ENCODE results near the gene MEIOSIN.
"Not testable (repeated sequence)": the region's sequence is repeated elsewhere in the genome, so short reads cannot be mapped to it uniquely, and the experiment has no call there.

Gene MEIOSIN

DNA sequence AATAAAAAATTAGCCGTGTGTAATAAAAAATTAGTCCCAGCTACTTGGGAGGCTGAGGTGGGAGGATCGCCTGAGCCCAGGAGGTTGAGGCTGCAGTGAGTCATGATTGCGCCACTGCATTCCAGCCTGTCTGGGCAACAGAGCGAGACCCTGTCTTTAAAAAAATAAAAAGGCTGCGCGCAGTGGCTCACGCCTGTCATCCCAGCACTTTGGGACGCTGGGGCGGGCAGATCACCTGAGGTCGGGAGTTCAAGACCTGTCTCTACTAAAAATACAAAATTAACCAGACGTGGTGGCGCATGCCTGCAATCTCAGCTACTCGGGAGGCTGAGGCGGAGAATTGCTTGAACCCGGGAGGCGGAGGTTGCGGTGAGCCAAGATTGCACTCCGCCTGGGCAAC is 4.6 kb upstream of the MEIOSIN start:
- DNase-seq, result not testable (repeated sequence)

DNA sequence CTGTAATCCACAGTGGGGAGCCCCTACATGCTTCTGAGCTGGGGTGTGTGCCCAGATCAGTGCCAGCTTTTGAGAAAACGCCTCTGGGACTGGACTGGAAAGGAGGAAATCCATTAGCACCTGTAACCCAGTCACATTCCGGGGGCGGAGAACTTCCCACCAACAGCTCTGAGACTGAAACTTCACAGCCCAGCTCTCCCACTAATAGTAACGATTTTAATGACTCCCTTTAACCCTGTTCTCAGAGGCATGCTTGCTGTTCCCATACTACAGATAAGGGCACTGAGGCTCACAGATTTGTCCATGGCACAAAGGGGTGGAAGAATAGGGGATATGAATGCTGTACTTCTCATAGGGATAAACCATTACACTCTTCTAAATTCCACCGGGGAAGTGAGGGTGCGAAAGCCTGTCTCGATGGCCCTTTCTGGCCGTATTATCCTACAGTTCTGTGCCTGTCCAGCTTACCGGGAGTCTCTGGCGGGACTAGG is 3.4 kb upstream of the MEIOSIN start:
- no peak for DNase-seq

DNA sequence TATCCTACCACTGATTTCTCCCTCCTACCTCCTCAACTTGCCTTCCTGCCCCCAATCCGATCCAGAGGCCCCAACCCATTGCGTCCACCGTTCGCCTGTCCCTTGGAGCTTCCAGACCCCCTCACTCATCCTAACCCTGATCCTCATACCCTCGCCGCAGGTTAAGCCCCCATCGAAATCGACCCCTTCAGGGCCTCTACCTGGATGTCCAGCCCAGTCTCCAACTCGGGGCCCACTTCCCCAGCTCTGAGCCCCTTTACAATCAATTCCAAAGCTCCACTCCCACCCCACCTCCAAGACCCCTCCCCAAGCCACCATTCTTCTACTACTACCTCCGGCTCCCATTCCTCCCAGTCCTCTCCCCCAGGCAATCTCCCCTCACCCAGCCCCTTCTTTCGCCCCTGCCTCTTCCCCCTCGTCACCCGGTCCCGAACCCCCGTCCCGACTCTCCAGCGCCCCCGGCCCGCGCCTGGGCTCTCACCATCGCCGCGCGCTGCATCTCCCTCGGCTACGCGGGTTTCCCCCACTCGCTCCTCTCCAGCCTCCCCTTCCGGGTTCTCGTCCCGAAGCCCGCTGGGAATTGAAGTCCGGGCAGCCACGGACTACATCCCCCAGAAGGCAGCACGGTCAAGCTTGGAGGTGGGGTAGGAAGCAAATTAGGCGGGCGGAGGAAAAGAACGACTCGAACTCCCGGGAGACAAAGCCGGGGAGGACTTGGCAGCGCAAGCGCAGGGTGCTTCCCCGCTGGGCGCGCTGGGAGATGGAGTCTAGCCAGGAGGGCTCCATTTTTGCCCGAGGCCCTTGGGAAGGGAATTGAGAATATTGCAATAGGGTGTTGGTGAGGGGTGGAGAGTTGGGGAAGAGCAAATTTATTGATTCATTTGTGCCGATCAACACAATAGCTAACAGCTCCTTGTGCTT is 2.6 kb upstream of the MEIOSIN start, which contains the start of gene FBXO46:
FBXO46 (minus strand) TSS at position 529 of the 921 bp plus-strand sequence. CDS start 17,401 bp downstream, outside the sequence.
- DNase-seq, result peak; percentile 96

DNA sequence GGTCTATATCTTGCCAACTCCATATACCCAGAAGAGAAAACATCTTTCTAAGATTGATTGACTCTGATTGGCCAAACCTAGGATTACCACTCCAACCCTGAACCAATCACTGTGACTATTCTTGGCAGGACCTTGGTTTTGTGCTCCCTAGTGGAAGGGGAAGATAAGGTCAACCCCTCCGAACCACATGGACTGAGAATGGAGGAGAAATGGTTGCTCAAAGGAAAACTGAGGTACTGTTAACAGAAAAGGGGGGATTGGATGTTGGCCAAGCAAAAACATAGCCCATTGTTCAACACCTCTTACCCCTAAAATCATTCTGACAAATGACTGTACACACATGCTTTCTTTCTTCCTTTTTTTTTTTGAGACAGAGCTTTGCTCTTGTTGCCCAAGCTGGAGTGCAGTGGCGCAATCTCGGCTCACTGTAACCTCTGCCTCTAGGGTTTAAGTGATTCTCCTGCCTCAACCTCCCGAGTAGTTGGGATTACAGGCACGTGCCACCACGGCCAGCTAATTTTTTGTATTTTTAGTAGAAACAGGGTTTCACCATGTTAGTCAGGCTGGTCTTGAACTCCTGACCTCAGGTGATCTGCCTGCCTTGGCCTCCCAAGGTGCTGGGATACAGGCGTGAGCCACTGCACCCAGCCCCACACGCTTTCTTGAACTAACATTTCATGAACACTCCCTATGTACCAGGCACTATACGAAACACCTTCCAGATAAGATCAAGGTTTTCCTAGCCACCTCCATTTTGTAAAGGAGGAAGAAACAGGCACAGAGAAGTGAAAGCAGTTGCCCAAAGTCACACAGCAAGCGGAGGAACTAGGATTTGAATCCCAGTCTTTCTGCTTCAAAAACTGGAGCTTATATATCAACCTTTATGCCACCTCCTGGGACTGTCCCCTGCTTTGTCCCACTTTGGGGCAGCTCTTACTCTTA is 6.5 kb downstream of the MEIOSIN start:
- no peak for DNase-seq

DNA sequence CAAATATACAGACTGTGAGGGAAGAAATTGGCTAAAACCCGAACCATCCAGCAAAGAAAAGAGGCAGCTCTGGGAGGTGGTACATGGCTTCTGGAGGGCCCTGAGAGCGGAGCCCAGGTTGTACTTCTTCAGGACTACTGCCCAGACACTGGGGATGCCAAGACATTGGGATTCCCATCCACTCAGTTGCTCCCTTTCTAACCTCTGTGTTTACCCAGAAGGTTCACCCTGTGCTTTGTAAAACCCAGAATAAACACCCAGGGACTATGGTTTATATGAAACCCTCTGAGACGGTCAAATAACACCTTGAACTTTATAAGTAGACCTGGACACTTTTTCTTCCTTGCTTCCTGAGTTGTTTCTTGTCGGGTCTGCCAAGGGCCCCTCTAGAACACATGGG is 9.7 kb downstream of the MEIOSIN start:
- DNase-seq, result no peak

DNA sequence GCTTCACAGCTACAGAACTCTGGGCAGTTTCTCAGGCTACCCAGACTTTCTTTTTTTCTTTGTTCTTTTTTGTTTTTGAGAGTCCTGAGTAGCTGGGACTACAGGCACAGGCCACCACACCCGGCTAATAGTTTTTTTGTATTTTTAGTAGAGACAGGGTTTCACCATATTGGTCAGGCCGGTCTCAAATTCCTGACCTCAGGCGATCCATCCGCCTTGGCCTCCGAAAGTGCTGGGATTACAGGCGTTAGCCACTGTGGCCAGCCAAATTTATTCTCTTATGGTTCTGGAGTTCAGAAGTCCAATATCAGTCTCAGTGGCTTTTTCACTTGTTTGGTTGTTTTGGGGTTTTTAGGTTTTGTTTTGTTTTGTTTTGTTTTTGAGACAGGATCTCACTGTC is 12.4 kb downstream of the MEIOSIN start:
- no peak for DNase-seq

DNA sequence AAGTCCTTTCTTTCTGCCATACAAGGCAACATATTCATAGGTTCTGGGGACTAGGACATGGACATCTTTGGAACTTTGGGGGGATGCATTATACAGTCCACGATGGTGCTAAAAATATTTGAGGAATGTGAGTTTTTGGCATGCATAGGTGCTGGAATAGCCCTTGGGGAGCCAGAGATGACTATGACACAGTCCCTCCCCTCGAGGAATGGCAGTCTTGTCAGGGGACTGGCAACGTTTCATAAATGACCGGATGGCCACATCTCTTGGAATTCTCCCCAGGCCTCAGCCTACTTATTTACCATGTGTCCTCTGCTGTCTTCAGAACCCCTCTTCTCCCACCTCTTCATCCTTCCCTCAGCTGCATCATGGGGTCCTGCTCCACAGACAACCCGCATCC is 13.6 kb downstream of the MEIOSIN start:
- DNase-seq, result no peak

DNA sequence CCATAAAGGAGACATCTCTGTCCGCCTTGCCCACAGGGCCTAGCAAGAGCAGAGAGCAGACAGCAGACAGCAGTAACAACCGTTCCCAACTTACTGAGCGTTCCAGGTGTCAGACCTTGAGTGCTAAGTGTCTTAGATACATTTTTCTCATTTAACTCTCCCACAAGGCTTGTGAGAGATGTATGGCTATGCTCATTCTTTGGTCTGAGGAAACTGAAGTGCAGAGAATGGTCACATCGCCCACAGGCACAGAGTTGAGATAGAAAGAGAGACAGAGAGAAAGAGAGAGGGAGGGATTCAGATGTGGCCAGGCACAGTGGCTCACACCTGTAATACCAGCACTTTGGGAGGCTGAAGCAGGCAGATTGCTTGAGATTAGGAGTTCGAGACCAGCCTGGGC is 14.3 kb downstream of the MEIOSIN start:
- DNase-seq, result no peak

DNA sequence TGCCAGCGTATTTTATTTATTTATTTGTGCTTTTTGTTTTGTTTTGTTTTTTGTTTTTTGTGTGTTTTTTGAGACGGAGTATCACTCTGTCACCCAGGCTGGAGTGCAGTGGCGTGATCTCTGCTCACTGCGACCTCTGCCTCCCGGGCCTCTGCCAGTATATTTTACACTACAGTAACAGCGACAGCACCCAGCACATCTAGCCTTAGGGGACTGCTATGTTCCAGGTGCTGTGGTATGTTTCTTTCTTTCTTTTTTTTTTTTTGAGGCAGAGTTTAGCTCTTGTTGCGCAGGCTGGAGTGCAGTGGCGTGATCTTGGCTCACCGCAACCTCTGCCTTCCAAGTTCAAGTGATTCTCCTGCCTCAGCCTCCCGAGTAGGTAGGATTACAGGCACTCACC is 18.2 kb downstream of the MEIOSIN start:
- not testable (repeated sequence) for DNase-seq

DNA sequence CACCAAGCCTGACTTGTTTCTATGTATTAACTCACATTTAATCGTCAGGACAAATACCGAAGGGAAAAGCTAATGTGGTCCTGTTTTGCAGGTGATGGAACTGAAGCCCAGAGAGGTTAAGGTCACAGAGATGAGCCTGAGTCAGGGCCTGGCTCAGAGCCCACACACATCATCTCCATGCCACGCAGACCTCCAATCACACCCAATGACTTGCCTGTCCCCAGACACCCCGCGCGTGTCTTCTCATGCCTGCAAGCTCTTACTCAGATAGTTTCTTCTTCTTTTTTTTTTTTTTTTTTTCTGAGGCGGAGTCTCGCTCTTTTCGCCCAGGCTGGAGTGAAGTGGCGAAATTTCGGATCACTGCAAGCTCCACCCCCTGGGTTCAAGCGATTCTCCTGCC is 19.4 kb downstream of the MEIOSIN start:
- no peak for DNase-seq

DNA sequence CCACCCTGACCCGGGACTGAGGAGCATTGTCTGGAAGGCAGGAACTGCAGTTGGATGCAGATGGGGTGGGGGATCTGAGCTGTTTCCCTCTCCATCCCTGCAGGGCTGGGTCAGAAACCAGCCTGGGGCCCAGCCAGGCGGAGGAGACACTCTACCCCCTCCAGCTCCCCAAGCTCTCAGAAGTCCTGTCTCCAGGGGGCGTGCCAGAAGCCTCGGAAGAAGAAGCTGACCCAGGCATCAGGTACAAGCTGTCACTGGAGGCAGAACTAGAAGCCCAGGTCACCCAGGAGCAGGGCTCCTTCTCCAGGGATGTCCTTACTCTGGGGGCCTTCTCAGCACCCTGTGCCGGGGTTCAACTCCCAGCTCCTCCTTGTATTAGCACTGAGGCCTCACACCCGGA is 20.3 kb downstream of the MEIOSIN start:
- DNase-seq, result no peak

DNA sequence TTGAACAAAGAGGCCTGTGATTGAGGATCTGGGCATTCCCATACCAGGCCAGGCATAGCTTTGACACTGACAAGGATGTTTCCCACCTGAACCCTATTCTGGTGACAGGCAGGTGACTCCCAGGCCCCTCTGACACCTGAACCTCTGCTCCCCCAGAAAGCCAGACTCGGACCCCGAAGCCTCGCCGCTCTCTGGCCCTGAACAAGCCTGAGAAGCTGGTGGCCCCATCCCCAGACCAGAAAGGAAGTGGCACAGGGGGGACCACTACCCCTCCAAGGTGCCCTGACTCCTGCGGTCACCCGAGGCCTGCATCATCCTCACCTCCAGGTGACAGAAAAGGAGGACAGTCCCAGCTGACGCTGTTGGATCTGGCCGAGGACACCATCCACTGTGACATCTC is 21.1 kb downstream of the MEIOSIN start:
- no peak for DNase-seq

DNA sequence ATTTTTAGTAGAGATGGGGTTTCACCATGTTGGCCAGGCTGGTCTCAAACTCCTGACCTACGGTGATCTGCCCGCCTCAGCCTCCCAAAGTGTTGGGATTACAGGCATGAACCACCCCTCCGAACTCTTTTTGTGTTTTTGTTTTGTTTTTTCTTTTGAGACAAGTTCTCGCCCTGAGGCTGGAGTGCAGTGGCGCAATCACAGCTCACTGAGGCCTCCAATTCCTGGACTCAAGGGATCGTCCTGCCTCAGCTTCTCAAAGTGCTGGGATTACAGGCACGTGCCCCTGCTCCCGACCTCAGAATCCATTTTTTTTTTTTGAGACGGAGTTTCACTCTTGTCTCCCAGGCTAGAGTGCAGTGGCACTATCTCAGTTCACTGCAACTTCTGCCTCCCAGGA is 24.5 kb downstream of the MEIOSIN start:
- no peak for DNase-seq

DNA sequence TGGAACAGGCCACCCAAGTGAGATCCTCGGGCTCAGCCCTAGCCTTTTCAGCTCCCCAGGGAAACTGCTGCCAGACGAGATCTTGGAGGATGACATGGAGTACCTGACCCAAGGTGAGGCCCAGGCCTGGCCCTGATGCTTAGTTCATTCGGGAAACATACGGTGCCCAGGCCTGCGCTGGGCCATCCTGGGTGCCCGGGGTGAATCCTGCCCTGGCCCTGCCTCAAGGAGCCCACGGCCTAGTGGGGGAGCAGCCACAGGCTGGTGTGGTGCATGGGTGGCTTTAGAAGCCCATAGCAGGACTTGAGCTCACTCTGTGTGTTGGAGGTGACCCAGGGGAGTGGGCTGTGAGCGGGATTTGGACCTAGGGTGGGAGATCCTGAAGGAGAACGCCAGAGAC is 25.7 kb downstream of the MEIOSIN start:
- DNase-seq, result no peak

DNA sequence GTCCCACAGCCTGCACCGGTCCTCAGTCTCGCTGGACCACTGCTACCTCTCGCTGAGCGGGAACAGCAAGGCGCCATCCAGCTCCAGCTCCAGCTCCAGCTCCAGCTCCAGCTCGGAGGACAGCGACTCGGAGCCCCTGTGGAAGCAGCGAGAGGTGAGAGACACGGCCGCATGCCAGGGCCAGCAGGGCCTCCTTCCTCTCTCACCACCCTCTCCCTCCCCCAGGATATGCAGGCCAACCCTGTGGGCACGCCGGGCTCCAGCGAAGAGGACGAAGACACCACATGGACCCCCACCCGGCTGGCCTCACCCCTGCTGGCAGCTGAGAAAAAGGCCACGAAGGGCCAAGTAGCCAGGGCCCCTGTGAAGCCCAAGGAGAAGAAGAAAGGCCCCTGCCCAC is 28.5 kb downstream of the MEIOSIN start:
- DNase-seq, result no peak

DNA sequence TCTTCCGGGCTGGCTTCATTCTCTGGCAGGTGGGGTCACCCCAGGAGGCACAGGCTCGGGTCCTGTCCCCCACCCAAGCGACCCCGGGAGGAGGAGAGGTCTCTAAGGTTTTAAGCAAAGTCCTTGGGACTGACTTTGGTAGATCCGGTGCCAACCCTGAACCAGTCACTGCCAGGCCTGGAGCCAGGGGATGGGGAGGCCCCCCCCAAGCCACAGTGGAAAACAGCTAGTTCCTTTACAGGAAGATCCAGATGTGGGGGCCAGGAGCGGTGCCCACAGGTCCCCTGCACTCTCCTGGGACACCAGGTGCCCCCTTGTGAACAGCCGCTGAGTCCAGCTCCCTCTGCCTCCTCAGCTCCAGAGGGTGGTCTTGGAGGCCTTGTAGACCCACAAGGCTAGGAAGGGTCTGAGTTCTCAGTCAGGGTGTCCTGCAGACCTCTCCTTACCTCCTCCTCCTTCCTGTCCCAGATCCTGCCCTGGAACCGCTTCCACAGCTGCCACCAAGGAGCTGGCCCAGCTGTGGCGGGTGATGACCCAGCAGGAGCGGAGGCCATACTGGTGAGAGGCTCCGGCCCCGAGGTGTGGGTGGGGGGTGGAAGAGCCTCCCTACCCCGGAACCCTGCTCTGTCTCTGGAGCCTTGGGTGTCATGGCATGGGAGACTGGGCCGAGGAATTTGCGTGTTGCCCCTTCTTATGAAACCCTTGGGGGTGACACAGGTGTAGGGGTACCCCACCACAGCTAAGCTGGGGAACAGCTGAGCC is 29.8 kb downstream of the MEIOSIN start:
- no peak for DNase-seq

DNA sequence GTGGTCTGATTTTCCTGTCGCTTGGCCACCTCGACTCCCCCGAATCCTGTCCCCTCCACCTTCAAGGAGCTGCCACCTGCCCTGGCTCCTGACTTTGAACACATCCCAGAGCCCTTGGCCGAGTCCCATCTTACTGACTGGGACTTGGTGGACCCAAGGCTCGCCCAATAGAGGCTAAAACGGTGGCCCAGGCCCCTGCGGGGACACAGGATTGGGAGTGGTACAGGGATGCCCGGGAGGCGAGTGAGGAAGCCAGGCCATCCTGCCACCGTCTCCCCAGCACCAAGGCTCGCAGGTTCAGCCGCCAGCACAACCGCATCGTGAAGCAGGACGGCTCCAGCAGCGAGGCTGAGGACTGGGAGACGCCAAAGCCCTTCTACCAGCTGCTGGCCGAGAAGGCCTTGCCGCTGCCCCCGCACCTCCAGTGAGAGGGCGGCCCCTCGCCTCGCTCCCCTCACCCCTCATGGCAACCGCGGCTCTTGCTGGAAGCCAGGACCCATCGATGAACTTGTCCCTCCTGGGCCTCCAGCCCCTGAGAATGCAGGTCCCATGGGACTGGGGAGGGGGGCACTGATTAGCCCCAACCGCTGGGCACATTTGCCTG is 30.6 kb downstream of the MEIOSIN start:
- DNase-seq, result no peak

DNA sequence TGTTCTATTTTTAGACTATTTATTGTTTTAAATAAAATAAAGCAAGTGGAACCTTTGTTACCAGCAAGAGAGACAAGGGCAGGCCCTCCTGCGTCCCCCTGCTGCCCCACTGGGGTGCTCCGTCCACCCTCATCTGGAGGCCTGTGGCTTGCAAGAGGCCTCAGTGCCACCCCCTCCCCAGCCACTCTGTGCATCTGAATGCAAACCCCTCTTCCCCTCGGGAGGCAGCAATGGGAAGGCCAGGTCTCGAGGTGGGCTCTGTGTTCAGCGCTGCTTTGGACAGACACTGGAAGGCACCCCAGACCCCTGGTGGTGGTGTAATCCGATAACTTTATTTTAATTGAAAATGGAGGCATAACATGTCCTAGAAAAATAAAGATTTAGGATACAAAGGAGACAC is 31.2 kb downstream of the MEIOSIN start:
- no peak for DNase-seq

DNA sequence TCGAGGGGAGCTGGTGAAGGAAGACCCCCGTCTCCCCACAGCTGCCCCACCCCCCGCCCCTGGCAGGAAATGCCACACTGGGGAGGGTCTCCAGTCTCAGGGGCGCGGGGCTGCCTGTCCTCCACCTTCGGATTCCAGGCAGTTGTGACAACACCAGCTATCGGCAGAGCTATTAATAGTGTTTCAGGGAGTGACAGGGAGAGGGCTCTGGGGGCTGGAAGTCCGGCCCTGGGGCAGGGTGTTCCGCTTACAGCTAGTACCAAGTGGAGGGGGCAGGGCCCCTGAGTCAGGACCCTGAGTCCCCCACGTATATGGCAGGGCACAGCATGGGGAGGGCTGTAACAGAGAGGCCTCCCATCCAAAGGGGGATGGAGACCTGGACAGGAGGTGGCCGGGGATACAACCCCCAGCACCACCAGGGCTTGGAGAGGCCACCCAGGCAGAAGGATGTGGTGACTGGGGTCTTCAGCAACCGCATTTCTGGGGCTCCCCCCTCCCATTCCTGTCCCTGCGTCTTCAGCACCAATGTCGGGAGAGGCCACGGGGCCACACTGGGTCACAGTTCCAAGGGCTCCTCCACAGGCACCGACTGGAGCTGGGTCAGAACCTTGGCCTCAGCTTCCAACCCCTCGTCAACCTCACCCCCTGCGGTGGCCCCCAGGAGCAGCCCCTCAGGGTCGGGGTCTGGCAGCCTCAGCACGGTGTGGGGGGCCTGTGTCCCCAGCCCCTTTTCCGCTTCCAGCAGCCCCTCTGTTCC is 31.9 kb downstream of the MEIOSIN start:
- no peak for DNase-seq

DNA sequence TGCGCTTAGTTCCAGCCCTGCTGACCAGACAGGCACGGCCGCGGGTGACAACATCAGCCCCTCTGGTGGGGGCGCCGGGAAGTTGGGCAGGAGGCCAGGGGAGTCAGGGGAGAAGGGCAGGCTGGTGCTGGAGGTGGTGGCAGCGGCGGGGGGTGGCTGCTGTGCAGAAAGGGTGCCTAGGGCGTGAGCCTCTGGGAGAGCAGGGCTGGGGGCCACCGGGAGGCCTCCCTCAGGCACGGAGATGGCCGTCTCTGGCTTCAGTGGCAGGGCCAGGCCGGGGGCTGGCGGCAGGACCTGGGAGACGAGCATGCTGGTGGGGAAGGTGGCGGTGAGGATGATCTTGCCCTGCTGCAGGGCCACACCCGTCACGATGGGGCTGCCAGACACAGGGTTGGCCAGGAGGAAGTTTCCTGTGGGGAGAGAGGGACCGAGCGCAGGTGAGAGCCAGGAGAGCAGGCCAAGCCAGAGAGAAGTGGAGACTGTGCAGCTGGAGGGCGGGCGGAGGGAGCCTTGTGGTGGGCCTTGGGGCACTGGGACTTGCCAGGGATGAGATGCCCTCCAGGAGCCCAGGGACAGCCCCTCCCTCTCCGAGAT is 32.6 kb downstream of the MEIOSIN start:
- no peak for DNase-seq

DNA sequence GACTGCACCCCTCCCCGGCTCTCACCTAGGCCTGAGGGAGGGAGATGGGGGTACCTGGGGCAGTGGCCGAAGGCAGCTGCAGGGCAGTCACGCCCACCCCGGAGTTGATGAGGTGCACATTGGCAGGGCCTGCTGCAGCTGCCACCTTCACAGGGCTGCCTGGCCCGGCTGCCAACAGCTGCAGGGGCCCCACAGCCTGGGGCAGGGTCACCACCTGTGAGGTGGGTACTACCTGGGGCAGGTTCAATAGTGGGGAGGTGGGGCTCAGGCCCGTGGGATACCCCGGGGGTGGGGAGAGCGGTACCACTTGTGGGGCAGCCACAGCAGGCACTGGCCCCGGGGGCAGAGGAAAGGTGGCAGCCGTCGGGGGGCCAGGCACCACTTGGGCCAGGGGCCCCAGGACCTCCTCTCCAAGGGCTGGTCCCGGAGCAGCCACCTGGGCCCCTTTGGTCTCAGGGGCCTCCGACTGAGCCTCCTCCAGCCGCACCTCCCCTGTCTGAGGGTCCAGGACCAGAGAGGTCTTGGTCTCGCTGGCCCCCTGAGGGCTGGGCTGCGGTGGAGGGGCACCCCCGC is 33.1 kb downstream of the MEIOSIN start:
- no peak for DNase-seq
